Panc1 (cell line): ENCODE measurements around the gene LRRC8E. TPM values are rescaled to one million over a fixed set of nuclear protein-coding genes. Genes with fewer than 3 reads are reported as not detected.

Source experiments
- ATAC-seq: fragments of 200-7000 bp; cut with Tn5 transposase; 2 replicates; pipeline ENCODE4 v1.9.1; 2020; ENCODE audit warnings: mild to moderate bottlenecking, moderate library complexity
- BruUV-seq: library from RNA; stranded (reverse); fragments of 400-500 nt; replicated peaks from 2 replicates; lab custom pipeline; 2021; lab: Mats Ljungman, UMichigan
- CTCF ChIA-PET: fragments of 300-600 bp; sonication (Branson Sonifier 250); formaldehyde crosslinking; loops from one replicate; lab custom pipeline; 2022; ENCODE audit warnings: antibody characterized with exemption; lab: Charles Lee
- POLR2A ChIA-PET: fragments of 300-600 bp; sonication (Branson Sonifier 250); formaldehyde crosslinking; loops from one replicate; lab custom pipeline; 2022; ENCODE audit warnings: antibody characterized with exemption; lab: Charles Lee
- DNase-seq: peaks from one replicate; pipeline ENCODE4 v3.0.0-alpha.2; 2010; ENCODE audit warnings: low read depth, low spot score
- H3K27ac ChIP-seq: 2 replicates; pipeline ENCODE4 v1.5.1; 2011; ENCODE audit warnings: mild to moderate bottlenecking, low read length, inconsistent platforms
- H3K27me3 ChIP-seq: fragments of 200-500 bp; sonication (Bioruptor generic); 2 replicates; pipeline ENCODE4 v1.6.0; 2014; ENCODE audit warnings: low read length, inconsistent platforms; ENCODE audit not compliant: control insufficient read depth, insufficient read depth
- H3K36me3 ChIP-seq: fragments of 200-500 bp; sonication (Bioruptor generic); 2 replicates; pipeline ENCODE4 v1.5.1; 2014; ENCODE audit warnings: inconsistent platforms, mild to moderate bottlenecking, low read length, moderate library complexity; ENCODE audit not compliant: control insufficient read depth, insufficient read depth
- H3K4me1 ChIP-seq: 2 replicates; pipeline ENCODE4 v1.5.1; 2011; ENCODE audit warnings: inconsistent platforms, mild to moderate bottlenecking, low read length, moderate library complexity; ENCODE audit not compliant: control insufficient read depth, insufficient read depth
- H3K4me3 ChIP-seq, 2 experiments: 2 replicates each; pipeline ENCODE4 v1.5.1; 2011 to 2012; ENCODE audit warnings: low read depth in 2 of 2, low read length in 2 of 2, mild to moderate bottlenecking in 2 of 2, inconsistent platforms in 1 of 2, moderate library complexity in 1 of 2
- H3K9me3 ChIP-seq: fragments of 200-500 bp; sonication (Bioruptor generic); 2 replicates; pipeline ENCODE4 v1.5.1; 2014; ENCODE audit warnings: low read depth, mild to moderate bottlenecking, inconsistent platforms, low read length, moderate library complexity; ENCODE audit not compliant: control insufficient read depth, insufficient read depth
- CTCF ChIP-seq: fragments of 450-650 bp; IDR thresholded peaks from 2 replicates; pipeline ENCODE4 v1.5.1; 2017; ENCODE audit warnings: mild to moderate bottlenecking
- POLR2AphosphoS5 ChIP-seq: IDR thresholded peaks from 2 replicates; pipeline ENCODE4 v1.6.1; 2012; ENCODE audit warnings: mild to moderate bottlenecking, low read depth, low read length, moderate library complexity
- REST ChIP-seq, 2 experiments: IDR thresholded peaks; 2 replicates each; pipeline ENCODE4 v1.6.1; 2011 to 2012; ENCODE audit warnings: low read depth in 2 of 2, control low read depth in 1 of 2, low read length in 1 of 2, mild to moderate bottlenecking in 1 of 2, moderate library complexity in 1 of 2; ENCODE audit not compliant: insufficient read depth in 1 of 2
- SIN3A ChIP-seq: IDR thresholded peaks from 2 replicates; pipeline ENCODE4 v1.6.1; 2012; ENCODE audit warnings: low read depth, mild to moderate bottlenecking, low read length, moderate library complexity, borderline replicate concordance; ENCODE audit not compliant: insufficient read depth
- TCF7L2 ChIP-seq: IDR thresholded peaks from 2 replicates; pipeline ENCODE4 v1.6.1; 2011; ENCODE audit warnings: mild to moderate bottlenecking, low read depth, low read length, inconsistent platforms
- in situ Hi-C: cut with HindIII; loops from 2 replicates; pipeline ENCODE4 v1.10.0; 2016; ENCODE audit warnings: low sequenced_read_pairs, low pct_unique_long_range_greater_than_20kb
- intact Hi-C: fragments of 100-400 bp; cut with micrococcal nuclease; formaldehyde crosslinking; loops from one replicate; pipeline ENCODE4 v1.10.0; 2022; ENCODE audit not compliant: unreplicated experiment
- total RNA-seq: library from RNA; stranded (reverse); gene quantifications from one replicate; pipeline ENCODE4 v1.2.1, GENCODE V29; 2021; ENCODE audit not compliant: unreplicated experiment

LRRC8E gene
- total RNA-seq, 1 experiment from 2014 or later, result 5.0 TPM

GRCh38 chr19:7934766-7935165 lies 46.5 kb downstream of the LRRC8E start:
- no peak for ATAC-seq
- CTCF ChIA-PET, result interaction anchor here (0.6 to 0.7 kb wide), 2 partner anchors 49 to 712 kb away, joined by 6 to 8 read pairs; no protein-coding TSS in a partner anchor
- BruUV-seq, result no TSS peak
- no peak for DNase-seq
- peaks cover 9% of the 10 kb centered on the region for H3K4me1 ChIP-seq
- intact Hi-C loops, result no loop called here
- POLR2A ChIA-PET, result no interaction called here
- H3K9me3 ChIP-seq, result no peaks in the 10 kb centered on the region
- H3K4me3 ChIP-seq, result no peak overlapping the region
- in situ Hi-C loops, result no loop called here
- H3K36me3 ChIP-seq, result no peaks in the 10 kb centered on the region; the same call in 1 of the 2 replicates
- no peaks in the 10 kb centered on the region for H3K27me3 ChIP-seq
- H3K27ac ChIP-seq, result no peak overlapping the region
- TF ChIP-seq POLR2AphosphoS5, result no peak
- TF ChIP-seq REST (IDR thresholded peaks at IDR 0.05; ENCODE audit: insufficient read depth in 1 of 2, low read depth in 2 of 2, low read length in 1 of 2), result no peak
- no peak for TF ChIP-seq CTCF
- no peak for TF ChIP-seq TCF7L2
- no peak for TF ChIP-seq SIN3A

GRCh38 chr19:7940841-7941240 lies 52.5 kb downstream of the LRRC8E start:
- intact Hi-C loops (no loop called here), in situ Hi-C loops (no loop called here)
- Histone ChIP-seq H3K36me3 (peaks cover 4% of the 10 kb centered on the region), H3K4me3 (no peak overlapping the region), H3K27ac (no peak overlapping the region), H3K4me1 (no peaks in the 10 kb centered on the region), H3K9me3 (no peaks in the 10 kb centered on the region), H3K27me3 (no peaks in the 10 kb centered on the region)
- ChIA-PET POLR2A (no interaction called here), CTCF (interaction anchor here (0.6 kb wide), 2 partner anchors 22 to 184 kb away, joined by 3 read pairs; no protein-coding TSS in a partner anchor)
- no peak for TF ChIP-seq TCF7L2
- no peak for TF ChIP-seq CTCF
- no peak for TF ChIP-seq POLR2AphosphoS5
- TF ChIP-seq REST (IDR thresholded peaks at IDR 0.05; ENCODE audit: insufficient read depth in 1 of 2, low read depth in 2 of 2, low read length in 1 of 2), result no peak
- no TSS peak for BruUV-seq
- ATAC-seq, result no peak
- DNase-seq, result no peak
